IPS DF 4.7 (cell line): Measurements from ENCODE around the gene MCC.

ENCODE experiments used
- DNase-seq: peaks from one replicate; pipeline ENCODE4 v3.0.0-alpha.2; 2013; ENCODE audit warnings: low spot score; ENCODE audit errors: extremely low read depth

Gene MCC

DNA sequence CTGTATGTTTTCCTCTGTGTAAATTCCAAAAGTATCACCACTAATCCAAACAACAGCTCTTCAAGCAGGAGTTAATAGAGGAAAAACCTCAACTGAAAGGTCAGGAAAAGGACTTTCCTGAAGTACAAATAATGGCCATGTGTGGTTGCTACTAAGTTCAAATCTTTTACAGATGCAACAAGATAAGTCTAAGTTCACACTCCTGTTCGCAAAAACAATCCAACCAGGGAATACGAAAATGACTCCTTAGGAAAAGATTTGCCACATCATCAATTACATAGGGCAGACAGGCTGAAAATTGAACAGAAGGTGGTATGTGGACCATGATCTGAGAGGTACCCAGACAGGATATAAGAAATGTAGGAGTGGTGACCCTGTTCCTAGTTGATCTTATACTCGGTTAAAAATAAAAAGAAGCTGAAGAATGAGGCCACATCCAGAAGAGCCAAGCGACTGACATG, 263.6 kb downstream of the MCC start:
- DNase-seq = no peak

DNA sequence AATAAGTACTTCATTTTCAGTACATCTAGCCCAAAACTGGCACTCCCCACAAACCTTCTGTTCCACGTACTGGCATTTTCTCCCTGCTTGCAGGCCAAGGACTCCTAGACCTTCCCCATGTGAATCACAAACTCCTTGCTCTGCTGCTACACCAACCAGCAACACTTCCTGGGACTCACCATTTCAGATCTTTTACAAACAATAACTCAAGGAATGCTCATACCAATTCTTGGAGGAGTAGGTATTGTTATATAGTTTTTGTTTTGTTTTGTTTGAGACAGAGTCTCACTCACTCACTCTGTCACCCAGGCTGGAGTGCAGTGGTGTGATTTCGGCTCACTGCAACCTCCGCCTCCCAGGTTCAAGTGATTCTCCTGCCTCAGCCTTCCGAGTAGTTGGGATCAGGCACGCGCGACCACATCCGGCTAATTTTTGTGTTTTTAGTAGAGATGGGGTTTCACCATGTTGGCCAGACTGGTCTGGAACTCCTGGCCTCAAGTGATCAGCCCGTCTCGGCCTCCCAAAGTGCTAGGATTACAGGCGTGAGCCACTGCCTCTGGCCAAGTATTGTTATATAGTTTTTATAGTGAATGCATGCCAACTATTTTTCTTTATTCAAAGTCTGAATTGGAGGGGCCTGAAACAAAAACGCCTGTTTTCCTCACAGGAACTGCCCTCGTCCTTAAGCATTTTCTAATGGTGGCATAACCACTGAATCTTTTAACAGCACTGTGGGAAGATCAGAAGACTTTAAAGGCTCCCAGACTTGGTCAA, 264.2 kb downstream of the MCC start:
- DNase-seq = no peak

DNA sequence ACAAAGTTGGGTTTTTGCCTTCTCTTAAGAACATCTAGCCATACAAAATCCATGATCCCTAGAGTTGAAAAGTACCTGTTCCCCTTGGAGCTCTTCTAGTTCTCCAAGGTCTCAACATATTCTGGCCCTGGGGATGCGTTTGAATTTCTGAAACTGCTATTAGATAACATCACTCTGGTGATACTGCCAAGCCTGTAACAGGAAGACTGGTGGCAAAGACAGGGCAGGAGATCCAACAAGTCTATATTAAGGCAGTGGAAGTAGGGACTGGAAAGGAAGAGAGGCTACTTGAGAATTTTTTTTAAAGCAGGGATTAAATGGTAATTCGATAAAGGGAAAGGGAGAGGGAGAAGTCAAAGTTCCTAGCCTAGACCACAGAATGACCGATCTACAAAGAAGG, 264.9 kb downstream of the MCC start:
- no peak for DNase-seq

DNA sequence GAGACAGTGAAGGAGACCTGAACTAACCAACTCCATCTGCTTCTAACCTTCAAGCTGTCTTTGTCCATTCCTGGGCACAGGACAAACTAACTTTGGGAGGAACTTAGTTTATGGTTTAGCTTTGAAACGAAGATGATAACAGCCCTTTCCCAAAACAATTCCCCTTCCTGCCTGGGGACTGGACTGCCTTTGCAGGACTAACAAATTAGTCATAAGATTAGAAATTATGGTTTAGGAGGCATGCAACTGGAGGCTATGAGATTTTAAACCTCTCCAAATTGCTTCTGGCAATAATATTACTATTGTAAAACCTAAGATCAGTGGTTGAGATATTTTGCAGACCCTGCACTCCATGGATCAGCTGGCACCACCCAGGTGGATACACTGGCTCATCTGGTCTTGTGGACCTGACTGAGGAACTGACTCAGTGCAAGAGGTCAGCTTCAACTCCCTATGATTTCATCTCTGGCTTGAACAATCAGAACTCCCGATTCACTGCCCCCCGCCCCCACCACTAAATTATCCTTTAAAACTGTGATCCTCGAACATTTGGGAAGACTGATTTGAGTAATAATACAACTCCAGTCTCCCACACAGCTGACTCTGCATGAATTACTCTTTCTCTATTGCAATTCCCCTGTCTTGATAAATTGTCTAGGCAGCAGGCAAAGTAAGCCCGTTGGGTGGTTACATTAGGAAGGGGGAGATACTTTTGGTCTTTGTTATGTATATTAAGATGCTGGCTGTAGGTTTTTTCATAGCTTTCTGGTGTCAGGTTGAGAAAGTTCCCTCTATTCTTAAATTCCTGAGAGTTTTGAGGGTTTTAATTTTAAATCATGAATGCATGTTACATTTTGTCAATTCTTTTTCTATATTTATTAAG, 266.7 kb downstream of the MCC start:
- no peak for DNase-seq

DNA sequence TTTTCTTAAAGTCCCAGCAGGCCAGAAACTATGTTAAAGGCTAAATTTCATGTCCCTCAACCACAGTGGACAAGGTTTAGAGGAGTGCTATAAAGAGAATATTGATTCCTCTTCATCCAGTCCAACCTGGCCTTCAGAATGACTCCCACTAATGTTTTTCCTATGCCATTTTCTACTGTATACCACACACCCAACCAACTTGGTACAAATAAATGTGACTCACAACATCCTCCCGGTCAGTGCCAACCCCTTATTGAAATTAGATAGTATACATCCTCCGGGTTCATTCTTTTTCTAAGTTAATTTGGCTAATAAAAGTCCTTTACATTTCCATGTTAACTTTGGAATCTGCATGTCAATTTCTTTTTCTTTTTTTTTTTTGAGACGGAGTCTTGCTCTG, 268.6 kb downstream of the MCC start:
- no peak for DNase-seq

DNA sequence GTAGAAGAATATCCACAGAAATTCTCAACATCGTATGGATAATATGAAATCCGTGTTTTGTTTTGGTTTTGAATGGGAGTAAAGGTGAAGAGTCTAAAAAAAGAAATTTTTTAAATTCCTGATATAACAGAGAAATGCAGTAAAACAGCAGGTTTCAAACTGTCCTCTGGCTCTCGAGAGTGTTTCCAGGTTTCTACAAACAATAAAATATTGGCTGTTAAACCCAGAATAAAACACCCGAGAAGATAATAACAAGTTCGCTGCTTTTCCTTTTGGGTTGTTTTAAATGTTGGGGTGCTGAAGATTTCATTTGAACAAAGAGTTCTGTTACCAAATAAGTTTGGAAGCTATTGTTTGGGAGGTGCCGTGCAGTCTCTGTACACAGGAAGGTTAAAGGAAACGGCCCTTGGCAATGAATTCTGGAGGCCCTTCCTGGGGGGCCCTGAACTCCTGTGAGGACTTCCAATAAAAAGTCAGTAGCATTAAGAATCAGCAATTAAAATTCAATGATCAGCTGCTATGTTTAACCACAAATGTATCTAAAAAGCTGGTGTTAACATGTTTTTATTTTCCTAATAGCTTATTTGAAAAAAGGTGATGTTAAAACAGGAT, 269.2 kb downstream of the MCC start:
- DNase-seq = no peak

DNA sequence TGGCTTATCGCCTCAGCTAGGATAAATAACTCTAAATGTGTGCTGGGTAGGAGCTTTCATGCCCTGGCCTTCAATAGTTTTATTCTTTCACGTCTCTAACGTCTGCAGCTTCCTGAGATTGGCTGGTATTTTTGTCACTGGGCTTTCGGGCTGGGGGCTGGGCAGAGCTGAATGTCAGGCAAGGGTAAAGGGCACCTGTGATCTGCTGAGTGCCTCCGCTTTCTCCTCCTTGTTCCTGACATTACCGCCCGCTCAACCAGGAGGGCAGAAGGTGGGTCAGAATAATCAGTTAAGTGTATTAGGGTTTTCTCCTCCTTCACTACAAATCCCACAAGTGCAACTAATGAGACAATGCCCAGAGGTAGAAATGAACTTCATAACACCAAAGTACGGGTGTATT, 270.1 kb downstream of the MCC start:
- DNase-seq = no peak

DNA sequence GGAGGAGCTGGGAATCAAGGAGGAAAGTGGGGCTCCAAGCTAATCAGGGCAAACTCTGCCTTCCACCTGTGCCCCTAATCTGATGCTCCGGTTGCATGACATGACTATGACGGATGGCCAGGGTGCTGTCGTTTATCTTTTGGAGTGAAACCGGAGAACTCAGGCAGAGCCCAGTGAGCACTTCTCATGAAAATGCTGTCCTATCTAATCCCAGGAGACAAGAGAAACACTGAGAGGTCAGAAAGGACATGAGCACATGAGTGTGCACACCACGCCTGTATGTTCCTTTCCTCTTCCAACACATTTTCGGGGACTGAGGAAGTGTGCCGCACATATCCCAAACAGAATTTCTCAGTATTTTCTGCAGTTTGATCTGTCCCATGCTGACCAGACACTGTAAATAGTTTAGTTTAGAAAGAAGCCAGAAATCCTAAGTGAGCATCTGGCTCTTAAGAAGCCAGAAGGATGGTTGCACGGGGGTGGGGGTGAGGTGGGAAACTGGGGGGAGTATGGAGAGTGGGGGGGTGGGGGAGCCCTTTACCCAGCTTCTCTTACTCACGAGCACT, 270.6 kb downstream of the MCC start:
- DNase-seq = no peak

DNA sequence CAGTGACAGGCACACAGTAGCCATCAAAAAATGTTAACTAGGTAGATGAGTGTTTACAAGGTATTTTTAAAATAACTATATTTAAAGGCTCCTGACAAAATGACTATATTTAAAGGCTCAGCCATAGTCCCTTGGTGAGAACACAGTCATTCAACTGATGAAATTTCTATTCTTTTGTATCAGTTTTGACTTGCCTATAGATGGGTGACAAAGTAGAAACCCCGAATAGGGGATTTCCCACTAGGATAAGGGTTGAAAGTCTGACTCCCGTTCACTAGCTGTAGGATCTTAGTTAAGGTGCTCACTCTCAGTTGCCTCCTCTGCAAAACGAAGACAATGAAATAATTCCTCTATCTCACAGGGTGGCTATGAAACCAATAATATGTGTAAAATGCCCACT, 271.7 kb downstream of the MCC start:
- DNase-seq = no peak

DNA sequence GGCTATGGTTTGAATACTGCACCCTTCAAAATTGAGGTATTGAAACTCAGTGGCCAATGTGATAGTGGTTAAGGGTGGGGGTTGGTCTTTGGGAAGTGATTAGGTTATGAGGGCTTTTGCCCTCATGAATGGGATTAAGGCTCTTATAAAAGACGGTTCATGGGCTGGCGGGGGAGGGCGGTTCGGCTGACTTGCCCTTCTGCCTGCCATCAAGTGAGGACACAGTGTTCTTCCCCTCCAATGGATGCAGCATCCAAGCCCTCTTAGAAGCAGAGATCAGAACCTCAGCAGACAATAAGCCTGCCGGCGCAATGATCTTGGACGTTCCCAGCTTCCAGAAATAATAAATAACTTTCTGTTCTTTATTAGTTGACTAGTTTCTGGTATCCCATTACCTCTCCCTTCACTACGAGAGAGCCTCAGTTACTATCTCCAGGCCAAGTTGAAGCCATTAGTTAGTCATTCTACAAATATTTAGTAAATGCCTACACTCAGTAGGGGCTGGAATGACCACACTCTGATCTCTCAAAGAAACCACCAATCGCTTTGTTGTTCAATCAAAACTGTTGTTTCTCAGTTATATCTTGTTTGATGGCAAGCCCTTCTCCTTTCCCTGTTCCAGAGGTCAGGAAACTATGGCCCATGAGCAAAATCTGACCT, 272.7 kb downstream of the MCC start:
- no peak for DNase-seq

DNA sequence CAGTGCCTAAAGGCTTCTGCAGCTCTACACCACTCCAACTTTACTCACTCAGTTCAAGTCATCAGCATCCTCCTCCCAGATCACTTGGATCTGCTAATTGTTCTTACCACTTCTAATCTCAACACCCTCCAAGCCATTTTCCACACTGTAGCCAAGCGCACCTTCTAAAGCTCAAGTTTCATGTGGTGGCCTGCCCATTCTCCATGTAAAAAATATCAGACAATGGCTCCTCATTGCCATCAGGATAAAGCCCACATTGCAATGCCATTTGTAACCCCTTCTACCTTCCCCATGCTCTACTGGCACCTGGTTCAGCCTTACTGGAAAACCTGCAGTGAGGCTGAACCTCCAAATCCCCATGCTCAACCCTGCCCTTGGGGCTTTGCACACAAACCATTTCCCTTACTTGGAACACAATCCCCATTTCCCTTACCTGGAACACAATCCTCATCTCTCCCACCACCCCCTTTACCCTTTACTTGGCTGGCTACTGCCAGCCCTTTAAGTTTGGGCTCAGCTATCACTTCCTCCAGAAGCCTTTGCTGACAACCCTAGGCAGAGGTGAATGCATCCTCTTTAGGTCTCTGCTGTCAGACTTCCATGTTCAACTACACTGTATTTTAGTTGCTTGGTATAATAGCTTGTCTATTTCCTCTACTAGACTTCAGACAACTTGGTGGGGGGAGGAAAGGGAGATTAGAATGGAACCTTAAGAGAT, 273.5 kb downstream of the MCC start:
- DNase-seq = no peak

DNA sequence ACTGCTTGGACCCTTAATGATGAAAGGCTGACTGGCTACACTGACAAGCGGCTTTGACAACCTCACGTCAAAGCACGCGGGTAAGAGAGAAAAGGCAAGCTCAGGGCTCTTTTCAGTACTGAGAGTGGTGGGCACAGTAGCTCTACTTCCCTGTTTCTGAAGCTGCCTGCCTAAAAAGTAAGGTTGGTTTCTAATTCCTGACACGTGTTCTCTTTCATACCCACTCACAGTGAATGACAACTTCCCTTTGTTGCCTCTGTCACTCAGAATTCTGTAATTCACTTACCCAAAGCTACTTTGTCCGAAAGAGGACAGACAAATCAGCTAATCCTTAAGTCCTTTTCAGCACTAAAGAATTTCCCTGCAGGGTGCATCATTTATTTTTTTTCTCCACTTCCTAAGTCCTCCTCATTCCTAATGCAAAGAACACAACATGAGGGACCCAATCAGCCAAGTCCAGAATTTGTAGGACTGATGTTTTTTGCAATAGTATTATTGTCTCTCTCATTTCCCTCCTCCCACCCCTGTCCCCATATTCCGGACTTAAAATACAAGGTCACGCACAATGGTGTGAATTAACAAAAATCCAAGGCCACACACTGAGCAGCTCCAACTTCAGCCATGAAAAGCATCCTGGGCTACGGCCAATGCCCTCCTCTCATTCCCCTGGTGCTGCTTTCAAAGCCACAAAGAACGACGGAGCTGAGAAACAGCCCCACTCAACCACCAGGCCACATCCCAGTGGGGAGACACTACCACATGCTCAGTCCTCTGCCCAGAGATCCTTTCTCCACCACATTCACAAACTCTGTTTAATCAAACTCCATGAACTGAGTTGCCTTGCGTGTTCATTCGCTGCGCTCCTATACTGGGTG, 274.5 kb downstream of the MCC start:
- DNase-seq = no peak

DNA sequence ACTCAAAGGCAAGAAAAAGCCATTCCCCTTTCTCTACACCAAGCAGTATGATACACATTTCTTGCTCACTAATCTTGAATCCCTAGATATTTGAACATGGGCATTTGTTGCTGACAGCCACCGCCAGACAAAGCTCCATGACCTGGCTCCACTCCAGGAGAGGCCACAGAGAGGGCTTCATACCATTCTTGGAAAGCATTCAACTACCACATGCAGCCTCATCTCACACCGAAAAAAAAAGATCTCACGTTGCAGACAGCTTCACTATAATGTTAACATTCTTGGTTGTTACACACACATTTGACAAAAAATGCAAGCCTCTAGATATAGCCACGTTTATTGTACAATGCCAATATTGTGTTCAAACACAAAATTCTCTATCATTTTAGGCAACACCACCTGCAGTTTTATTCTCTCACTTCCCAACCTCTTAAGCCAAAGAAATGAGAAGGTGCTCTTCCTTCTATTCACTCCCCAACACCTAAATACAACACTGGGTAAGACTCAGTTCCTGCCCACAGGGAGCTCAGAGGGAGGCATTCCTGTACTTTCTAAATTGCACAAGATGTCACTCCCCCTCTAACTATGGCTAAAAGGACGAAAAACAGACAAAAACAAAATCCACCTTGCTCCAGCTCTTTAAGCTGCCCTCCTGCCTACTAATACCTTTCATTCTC, 275.9 kb downstream of the MCC start:
- no peak for DNase-seq

DNA sequence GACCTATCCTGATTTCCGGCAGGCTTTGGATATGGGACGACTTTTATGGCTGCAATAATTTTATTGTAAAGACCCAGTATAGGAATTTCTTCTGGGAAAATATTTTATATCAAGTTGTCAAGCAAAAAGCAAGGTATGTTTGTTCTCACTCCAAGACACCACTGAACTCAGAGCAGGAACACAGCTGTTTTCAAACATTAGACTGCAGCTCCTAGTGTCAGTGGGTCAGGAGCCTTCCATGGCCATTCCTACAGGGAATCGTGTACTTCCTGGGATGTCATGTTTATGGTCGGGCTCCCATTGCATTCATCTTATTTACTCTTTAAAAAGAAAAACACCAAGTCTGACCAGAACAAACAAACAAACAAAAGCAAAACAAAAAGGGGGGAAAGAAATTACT, 278.8 kb downstream of the MCC start:
- no peak for DNase-seq

DNA sequence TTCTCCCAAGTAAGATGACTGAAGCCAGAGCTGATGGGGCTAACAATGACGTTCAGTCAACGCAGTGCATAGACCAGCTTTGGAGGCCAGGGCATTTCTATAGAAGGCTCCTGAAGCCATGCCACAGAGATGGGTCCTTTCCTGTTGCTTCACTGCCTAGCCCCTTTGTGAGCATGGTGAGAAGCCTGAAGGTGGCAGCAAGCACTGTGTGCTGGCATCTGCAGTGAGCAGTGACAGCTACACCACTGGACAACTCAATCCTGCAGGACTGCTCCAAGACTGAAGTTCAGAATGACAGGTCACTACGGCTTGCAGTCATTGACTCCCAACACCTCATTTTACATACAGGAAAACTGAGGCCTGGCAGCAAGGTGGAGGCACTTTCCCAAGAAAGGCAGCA, 282.4 kb downstream of the MCC start:
- no peak for DNase-seq

DNA sequence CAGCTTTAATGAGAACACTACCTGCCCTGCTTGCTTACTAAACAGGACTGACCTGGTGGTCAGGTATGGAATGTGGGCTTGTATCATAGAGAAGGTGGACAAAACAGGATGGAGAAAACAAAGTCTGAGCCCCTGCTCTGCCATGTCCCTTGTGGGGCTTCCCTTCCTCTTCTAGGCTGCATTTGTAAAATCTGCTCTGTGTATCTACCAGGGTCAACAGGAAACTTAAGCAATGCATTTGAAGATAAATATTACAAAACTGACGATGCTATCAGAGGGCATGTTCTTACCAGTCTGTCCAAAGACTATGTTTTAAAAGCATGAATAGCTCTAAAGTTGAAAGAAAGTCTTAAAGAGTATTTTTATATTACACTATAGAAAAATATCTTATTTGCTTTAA, 282.9 kb downstream of the MCC start:
- no peak for DNase-seq

DNA sequence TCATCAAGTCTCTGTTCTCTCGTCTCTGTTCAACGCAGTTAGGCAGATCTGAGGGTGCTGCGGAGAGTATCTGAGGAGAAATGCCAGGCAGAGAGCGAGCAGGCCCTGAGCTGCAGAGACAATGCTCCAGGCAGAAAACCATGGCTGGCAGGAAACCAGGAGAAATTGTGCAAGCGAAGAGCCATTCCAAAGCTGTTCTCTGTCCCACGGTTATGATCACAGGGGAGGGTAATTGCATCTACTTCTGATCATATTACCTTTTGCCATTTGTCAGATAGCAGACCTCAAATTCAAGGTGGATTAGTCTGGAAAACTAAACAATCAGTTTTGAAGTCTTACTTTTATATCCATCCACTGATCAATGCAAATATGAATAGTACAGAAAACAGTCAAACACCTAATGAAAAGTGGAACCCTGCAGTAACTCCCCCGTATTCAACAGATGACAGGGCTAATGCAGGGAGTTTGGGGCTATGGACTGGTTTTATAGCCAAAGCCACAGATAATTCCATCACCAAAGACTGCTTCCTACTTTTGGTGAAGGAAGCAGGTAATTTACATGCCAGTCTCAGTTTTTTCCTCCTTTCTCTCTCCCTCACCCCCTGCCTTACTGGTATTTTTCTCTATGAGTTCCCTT, 283.6 kb downstream of the MCC start:
- no peak for DNase-seq

DNA sequence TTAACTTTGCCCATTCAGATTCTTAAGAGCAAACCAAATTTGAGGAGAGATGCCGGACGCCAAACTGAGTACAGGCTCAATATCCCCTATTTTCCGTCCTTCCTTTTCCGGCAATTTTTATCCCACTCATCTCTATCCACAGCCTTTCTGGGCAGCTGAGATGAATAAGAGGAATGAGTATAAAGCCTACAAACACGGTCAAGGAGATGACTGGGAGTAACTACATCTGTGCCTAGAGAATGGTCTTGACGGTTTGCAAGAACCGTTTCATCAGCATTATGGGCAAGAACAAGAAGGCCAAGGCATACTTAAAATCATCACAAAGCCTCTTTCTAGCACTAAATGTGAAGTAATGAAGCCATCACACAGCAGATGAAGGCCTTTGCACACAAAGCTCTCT, 284.3 kb downstream of the MCC start:
- DNase-seq = no peak
